Fibroblast of skin of left biceps (primary cell): Measurements from ENCODE around the gene CNTNAP3.
"Not testable (repeated sequence)": the region's sequence is repeated elsewhere in the genome, so short reads cannot be mapped to it uniquely, and the experiment has no call there.

ENCODE experiments used
- DNase-seq, 2 experiments: peaks; one replicate each; pipeline ENCODE4 v3.0.0-alpha.2; 2013; ENCODE audit warnings: low read depth in 2 of 2

CNTNAP3 gene

DNA sequence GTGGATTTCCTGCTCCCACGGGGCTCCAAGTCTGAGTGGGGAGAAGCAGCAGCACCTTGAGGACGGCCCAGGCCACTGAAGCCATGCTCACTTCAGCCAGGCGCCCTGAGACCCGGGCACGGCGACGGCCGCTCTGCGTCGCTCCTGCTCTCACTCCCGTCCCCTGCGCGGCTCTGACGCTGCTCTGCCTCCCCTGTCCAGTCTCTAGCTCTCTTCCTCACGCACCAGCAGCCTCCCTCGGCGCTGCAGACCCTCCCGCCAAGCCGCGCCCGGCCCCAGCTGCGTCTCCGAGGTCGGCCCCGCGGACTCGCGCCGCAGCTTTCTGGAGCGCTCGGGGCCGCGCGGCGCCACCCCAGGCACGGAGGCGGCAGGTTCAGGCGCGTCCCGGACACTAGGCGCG, at the start of gene CNTNAP3:
Gene CNTNAP3 (minus strand): TSS at position 188 of the 400 bp plus-strand sequence. CDS start 103 bp downstream, at position 85.
- not testable (repeated sequence) for DNase-seq

DNA sequence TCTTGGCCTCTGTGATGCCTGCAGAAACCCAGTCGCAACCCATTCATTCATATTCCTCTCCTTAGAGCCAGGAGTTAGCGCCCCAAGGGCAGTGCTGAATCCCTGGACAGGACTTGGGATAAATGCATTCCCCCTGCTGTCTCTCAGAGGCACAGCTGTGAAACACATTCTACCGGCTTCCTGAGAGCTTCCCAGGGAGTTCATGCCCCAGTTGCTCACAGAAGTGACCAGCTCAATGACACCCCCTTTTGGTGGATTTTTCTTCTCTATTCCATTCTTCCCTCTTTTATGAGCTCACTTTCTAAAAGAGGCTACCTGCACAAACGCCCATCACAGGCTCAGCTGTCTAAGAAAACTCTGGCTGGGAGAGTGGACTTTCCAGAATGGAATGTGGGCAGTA, 8.0 kb downstream of the CNTNAP3 start:
- DNase-seq, result not testable (repeated sequence)

DNA sequence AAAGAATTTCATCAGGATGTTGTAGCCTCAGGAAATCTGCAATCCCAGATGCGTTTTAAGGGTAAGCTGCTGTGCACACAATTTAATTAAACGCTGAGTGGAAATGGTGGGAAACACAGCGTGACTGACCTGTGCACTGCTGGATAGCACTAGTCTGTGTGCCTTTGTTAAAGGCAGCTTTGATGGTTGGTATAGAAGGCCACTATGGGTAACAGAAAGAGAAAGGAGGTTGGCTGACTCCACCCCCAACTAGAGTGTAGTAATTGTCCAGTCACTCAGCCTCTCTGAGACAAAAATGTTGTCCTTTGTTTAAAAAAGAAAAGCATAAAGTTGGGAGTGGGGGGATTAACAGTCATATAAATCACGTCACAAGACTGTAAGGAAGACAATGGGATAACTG, 45.5 kb downstream of the CNTNAP3 start:
- not testable (repeated sequence) for DNase-seq

DNA sequence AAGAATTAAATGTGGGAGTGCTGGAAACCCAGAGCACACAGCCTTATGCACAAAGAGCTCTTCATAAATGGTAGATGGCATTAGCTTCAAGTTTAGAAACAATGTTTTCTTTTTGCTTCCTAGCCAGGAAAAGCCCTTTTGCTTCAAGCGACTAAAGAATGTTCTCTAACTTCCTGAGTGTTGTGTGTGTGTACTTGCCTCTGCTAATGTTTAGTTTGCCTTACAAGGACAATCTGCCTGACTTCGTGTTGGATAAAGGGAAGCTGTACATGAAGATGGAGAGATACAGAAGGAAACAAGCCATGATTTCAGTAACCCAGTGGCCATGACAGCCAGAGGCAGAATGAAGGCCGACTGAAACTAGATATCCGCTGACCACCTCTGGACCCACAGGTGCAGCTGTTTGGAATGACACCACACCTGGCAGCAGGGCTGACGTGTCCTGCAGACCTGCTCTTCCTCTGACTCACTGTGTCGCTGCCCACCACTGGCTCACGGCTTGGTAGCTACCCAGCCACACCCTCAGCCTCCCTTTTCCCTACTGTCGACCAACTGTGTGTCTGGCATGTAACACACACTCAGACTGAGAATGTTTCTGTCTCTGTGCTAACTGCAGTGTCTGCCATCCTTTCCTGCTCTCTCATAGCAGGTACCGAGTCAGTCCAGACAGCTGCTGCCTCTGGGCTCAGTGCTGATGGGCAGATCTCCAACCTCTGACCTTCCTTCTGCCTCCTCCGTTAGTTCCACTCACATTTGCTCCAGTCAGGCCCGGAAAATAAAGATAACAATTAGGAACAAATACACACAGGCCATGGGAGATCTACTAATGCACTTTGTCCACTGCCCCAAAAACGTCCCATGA, 55.6 kb downstream of the CNTNAP3 start:
- DNase-seq, result not testable (repeated sequence)

DNA sequence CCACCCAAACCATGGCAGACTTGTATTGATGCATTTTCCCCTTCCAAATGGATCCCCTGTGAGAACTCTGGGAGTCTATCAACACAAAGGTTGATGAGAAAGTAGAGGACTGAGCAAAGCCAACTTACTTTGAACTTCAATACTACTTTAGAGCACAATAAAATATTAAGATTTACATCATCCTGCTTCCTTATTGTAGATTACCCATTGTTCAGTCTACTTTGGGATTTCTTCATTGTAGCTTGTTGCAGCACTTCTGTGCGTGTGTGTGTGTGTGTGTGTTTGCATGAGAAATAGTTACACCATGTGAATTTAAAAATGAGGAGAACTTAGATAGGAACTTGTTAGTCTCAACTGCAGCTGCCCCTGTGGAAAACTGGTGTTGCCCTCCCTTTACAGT, 72.0 kb downstream of the CNTNAP3 start:
- not testable (repeated sequence) for DNase-seq

DNA sequence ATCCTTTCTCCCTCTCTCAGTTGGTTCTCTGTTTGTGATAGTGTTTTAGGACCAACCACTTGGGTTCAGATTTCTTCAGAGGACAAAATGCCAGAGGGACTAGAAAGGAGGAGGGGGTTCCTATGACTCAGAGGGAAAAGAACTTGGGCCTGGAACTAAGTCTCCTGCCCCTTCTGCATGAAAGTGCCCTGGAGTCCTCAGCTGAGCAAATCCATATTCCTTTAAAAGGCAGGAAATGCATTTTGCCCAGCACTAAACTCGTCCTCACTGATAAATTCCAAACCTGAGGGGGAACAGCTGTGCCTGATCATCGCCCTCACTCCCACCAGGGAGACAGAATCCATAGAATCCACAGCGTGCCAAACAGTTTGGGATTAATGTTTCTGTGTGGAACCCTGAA, 78.2 kb downstream of the CNTNAP3 start:
- DNase-seq, result not testable (repeated sequence)

DNA sequence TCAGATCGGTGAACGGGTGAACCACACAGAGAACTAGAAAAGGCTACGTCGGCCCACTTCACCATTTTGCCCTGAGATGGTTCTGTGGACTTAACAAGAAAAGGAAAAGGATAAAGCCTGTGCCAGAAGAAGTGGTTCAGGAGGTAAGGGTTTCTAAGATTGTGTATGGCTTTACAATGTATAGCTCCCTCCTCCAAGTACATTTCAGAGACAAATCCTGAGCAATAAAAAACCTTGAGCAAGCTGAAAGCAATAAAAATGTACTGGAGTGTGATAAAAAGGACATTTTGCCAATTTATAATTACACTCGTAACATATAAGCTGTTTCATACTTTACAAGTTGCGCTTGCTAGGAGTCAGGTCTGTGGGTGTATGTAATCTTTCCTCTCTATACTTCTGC, 81.3 kb downstream of the CNTNAP3 start:
- not testable (repeated sequence) for DNase-seq

- DNase-seq, result not testable (repeated sequence)
These were observed 82.1 kb downstream of the CNTNAP3 start for GRCh38 chr9:39205842-39206241.

DNA sequence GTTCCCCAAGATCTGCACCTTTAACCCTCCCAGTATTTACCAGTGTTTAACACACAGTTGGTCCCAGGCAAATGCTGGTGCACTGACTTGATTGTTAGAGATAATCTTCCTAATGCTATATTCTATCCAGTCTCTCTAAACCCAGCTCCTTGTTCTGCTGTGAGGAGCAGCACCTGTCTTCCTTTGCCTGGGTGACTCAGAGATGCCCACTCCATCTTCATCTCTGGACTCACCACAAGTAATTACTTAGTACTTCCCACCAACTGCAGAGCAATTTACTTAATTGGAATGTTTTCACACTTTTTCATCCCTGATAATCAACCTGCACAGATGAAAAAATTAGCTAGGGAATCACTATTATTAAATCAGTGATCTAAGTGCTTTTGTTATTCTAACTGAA, 87.6 kb downstream of the CNTNAP3 start:
- not testable (repeated sequence) for DNase-seq

- not testable (repeated sequence) for DNase-seq
These were observed 89.8 kb downstream of the CNTNAP3 start for GRCh38 chr9:39198000-39198709.

DNA sequence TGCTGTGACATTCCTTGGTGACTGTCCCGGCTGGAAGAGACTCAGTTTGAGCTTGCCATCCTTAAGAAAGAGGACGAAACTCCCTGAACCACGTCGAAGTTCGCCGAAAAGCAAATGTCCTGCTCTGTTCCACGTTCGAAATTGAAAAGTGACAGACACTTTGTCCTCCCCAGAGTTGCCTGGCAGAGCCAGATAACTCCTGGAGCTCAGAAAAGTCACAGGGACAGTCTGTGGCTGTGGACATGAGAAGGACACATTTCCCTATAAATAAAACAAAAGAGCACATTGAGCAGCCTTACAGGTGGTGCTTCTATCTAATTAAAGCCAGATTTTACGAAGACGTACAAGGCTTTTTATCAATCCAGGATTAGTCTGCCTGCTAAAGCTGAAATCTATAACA, 116.6 kb downstream of the CNTNAP3 start:
- not testable (repeated sequence) for DNase-seq

DNA sequence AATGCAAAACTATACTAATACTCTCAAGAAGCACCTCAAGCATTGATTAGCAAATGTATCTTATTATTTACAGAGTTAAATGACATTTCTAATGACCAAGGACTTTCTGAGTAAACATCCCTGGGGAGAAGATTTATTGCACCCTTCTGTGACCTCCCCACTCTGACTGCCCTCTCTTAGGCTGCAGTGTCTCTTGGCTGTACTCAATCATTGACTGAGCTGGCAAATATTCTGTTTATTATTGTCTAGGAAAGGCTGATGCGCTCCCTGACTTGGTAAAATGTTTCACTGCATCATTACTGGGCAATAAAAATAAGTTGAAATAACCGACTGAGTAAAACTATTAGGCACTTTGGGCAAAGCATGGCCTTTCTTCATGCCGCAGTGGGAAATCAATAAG, 130.3 kb downstream of the CNTNAP3 start:
- not testable (repeated sequence) for DNase-seq

DNA sequence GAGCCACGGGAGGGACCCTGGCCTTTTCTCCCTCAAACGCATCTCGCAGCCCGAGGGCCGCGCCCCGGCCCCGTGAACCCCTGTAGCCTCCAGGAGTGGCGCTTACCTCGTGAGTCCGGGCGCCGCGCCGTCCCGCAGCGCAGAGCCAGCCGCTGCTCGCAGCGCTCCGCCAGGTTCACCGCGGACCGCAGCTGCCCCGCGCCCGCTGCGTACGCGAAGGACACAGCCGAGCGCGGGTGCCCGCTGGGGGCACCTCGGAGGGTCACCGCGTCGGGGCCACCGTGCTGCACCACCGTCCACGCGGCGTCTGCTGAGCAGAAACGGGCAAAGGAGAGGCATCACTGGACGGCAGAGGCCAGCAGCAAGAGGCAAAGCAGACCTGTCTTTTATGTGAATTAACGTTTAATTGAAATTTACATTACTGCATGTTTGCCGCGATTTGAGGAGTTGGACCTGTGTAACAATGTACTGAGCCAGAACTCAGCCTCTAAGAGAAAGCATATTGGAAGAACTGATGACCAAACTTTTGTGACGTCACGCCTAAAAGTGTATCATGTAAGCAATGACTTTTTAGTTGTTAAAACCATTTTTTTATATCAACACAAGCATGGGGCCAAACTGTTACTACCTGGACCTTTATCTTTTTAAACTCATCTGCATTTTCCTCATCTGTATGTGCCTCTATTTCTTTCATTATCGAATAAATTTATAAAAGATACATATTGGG, 155.0 kb downstream of the CNTNAP3 start:
- DNase-seq, result not testable (repeated sequence)

DNA sequence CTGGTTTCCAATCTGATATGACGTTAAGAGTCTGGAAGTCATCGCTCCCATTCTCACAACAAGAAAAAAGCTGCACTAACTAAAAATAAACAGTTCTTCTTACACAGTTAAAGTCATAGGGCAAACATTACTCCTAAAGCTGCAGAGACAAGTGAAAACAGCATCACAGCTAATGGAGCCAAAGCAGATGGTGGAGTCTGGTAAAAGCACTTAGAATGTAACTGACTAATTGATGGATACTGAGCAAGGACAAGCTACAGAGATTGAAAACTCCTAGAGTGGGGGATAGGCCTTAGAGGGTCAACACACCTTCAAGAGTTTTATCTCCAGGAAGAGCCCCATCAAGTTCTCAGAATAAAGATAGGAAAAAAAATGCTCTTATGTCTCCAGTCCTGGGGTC, 166.6 kb downstream of the CNTNAP3 start:
- not testable (repeated sequence) for DNase-seq

- DNase-seq, result not testable (repeated sequence)
These were observed 176.2 kb downstream of the CNTNAP3 start for GRCh38 chr9:39111746-39112145.

- no peak for DNase-seq
These were observed 179.8 kb downstream of the CNTNAP3 start for GRCh38 chr9:39108145-39108544.

DNA sequence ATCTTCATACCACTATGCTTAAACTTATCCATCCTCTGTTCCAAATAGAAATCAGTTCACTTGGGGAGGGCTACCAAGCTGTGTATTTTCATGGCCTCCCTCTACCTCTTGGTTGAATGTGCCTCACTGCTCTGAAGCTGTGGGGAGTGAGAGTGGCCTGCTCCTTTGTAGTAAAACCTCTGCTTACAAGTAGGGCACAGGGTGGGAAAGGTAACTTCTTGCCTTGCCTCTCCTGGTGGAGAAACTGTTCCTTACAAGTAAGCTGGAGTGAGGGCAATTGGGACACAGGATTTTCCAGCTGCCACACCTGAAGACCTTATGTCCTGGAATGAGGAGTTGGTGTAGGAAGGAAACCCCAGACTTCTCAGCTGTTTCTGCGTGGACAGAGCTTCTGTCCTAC, 190.8 kb downstream of the CNTNAP3 start:
- not testable (repeated sequence) for DNase-seq

- not testable (repeated sequence) for DNase-seq
These were observed 202.7 kb downstream of the CNTNAP3 start for GRCh38 chr9:39085311-39085710.

DNA sequence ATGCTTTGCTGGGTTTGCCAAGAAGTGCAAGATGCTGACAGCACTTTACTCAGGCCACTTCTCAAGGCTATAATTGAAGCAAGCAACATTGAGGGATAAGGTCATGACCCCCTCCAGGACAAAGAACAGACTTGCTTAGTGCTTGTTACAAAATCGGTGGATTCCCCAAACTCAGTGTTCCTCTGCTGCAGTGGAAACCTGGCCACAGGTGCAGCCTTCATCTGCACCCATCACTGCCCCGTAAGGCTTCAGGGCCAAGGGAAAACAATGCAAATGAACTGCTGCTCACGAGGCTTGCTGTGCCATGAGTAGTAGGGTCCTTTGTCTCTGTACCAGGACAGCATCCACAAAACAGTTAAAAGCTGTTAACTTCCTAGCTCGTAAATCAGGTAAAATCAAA, 205.4 kb downstream of the CNTNAP3 start:
- DNase-seq, result not testable (repeated sequence)

DNA sequence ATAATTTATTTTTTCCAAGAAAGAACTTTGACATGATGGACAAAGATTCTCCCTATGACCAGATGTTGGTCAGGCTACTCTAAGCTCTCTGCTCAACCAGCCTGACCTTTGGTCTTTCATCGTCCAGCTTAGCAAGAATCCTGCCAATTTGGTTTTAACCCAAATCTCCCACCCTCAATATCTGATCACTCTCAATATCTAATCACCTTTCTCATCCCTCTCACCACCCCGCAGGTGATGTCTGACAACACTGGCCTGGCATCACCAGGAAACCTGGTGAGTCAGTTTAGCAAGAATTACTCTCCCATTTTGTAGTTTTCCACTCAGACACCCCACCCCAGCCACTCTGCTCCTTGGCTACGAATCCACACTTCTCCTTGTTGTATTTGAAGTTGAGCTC, 207.9 kb downstream of the CNTNAP3 start:
- DNase-seq, result not testable (repeated sequence)

DNA sequence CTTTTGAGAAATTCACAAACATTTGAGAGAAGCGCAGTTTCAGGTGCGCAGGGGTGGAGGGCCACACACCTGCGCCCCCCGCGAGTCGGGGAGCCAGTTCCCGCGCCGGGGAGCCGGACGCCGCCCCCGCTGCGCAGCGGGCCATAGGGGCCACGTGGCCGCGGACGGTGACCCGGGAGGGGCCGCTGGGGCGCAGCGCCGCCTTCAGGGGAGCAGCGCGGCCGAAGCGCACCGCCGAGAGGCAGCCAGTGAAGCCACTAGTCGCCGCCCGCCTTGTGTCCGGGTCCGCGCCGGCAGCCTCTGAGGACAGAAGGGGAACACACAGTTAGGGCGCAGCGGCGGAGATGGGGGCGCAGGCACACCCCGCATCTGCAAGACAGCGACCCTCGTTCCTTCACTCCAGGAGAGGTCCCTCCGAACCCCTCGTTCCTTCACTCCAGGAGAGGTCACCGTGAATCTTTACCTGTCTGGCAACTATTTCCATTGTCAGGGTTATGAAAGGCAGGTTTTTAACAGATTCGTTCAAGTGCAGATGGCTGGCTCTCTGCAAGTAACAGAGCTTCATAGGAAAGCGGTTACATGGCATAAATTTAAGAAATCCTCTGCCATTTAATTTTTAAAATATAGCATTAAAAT, 209.2 kb downstream of the CNTNAP3 start:
- not testable (repeated sequence) for DNase-seq

GRCh38 chr9:39073537-39073936, 214.4 kb downstream of the CNTNAP3 start:
- not testable (repeated sequence) for DNase-seq
